ENCODE results near the gene NCOA5.

The NCOA5 gene

DNA sequence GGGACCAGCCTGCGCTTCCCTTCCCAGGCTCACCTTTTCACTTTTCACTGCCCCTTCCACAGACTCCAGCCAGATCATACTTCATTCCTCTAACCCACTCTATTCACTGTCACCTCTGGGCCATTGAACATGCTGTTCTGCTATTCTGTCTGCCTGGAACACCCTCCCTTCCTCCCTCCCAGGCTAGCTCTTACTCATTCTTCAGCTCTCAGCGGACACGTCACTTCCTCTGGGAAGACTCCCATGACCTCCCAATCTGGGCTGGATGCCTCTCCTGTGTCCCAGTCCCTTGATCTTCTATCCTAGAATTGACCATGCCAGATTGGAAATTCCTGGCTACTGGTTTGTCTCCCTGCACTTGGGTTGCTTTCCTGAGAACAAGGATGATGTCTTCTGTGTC, 55.7 kb downstream of the NCOA5 start:
- no peak for DNase-seq

DNA sequence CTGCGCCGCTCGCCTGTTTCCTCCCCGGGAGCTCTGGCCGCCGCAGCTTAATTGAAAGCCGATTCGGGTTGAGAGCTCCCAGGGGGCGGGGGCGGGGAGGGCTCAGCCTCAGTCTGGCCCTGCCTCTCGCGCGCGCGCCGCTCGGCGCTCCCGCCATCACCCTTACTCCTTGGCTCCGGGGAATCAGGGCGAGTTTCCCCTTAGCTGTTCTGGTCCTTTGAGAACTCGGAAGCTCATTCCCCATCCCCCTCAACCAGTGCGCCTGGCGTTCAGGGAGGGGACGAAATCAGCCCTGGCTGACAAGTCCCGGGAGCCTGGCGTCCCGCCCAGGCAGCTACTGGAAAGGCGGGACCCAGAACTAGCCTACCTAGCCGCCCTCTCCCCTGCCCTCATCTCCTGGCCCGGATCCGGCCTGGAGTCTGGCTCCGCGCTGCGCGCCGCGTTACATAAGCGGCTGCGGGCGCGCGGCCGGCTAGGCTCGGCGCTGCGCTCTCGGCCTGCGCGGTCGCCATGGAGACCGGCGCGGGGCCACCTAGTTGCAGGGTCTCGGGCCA, 58.0 kb downstream of the NCOA5 start:
- DNase-seq, result peak; percentile 91

DNA sequence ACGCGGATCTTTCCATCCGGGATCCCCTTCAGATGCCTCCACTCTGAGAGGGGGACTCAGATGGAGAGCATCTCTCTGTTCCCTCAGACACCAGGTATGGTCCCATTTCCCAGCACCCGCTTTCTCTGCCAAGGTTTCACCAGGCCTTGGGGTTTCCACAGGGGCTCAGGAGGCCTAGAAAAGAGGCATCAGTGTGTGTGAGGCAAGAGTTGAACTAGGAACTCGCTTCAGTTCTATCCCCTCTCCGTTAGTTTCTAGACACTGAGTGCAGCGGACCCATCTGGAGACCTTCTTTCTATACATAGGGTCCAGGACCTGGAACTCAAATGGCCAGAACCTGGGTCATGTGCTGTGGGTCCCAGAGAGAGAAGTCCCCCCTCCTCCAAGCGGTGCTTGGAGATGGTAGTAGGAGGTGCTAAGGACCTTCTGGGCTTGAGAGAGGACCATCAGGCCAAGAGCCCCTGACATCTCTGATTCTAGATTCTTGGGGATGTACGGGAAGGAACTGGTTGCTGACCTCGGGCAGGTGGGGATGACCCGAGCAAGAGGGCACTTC, 58.7 kb downstream of the NCOA5 start:
- DNase-seq, result no peak

DNA sequence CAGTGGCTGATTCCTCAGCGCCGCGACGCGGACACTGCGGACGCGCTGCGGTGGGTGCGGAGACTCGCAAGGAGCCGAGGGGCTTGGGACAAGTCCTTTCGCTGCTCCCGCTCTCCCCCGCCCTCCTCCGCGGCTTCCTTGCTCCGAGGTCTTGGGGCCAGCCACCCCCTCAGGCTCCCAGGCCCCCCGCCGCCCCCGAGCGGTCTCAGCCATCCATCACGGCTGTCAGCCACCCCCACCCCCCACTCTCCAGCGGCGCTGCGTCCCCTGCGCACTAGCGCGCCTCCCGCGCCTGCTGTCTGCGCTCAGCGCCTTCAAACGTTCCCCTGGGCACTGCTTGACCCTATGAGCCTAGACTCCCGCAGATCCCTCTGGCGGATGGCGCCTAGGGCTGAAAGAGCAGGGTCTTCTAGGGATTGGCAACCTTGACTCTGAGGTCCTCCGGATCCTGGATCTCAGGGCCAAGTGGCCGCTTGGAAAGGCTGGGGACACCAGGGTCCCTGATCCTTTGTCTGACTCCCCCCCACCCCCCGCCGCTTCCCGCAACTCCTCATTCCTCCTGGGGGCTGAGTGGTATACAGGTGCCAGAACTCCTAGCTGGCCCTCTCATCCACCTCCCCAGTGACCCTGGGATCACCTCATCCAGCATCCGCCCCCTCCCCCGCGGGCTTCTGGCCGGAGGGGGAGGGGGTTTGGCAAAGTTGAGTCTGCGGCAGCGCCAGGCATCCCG, 59.3 kb downstream of the NCOA5 start:
- no peak for DNase-seq

DNA sequence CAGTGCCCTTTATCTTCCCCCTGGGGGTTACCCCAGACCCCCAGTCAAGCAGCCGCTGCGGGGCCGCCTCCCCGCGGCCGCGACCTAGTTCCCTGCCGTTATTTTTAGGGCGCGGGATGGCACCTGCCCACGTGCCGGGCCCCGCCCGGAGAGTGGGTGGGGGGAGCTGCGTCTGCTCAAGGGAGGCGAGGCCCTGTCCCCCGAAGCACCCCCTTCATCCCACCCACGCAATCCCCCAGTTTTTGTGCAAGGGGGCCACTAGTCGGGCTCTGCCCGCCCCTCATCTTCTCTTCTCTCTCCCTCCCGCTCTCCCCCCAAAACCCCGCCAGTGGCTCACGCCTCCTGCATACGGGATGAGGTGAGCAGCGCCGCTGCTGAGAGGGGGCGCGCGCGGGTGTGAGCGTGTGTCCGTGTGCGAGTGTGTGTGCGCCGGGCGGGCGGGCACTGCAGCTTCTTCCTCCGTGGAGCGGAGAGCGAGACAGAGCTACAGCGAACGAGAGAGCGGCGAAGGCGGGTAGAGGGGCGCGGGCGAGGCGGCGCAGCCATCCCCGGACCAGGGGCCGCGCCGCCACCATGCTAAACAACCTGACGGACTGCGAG, 60.9 kb downstream of the NCOA5 start, which contains the start of gene SLC12A5:
TSS of gene SLC12A5 (plus strand) at position 444 of the 600 bp plus-strand sequence. CDS start at position 574, 130 bp downstream.
- DNase-seq, result no peak

DNA sequence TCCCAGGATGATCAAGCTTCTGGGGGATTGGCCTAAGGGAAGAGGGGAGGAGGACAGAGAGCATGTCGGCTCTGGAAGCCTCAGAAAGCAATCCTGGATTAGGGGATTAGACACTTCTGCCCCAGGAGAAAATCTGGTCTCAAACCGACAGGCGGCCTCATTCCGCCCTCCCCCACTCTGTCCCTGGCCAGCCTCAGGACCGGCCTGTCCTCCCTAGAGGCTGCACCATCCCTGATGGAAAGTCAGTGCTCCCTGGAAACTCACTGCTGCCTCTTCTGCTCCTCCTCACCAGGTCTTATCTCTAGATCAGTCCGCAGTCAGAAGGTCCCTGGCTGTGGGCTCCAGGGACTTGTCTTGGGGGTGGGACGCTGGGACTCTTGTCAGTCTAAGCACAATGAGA, 61.7 kb downstream of the NCOA5 start:
- DNase-seq, result no peak

DNA sequence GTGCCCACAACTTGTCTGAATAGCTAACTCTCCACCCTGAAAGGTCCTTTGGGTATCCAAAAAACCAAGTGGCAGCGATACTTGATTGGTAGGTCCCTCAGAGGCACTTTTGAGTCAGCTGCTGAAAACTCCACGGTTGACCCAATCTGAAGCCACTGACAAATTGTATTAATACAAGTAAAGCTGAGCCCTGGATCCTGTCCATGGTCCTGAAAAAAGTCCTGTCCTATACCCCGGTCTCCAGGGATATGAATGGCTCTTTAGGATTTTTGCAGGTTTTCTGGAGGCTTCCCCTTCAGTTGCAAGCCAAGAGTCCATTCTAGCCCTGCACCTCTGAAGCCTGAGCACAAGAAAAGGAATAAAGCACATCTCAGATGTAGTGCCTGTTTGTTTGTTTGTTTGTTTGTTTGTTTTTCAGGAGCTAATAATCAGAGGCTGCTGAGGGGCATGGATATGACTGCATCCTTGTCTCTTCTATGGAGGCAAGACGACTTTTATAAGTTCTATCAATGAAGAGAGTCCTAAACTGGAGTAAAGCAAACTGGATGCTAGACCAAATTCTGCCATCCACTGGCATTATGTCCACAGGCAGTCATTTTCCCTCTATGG, 62.4 kb downstream of the NCOA5 start:
- DNase-seq, result no peak

DNA sequence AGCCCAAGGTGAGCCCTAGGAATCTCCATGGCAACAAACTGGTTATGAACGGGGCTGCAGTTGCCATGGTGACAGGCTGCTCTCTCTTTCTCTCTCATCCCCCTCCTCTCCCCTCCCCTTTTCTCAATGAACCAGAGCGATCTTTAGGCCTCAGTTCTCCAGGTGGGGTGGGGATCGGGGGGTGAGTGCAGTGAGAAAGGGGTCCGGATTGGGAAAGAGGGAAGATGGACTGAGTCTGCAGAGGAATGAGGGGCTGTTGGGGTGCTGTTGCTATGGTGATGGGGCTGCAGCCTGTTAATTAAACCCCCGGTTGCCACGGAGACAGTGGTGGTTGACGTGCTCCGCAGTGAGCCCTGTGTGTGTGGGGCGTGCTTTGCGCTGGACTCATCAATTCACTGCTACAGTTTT, 64.4 kb downstream of the NCOA5 start:
- peak; percentile 49 for DNase-seq

DNA sequence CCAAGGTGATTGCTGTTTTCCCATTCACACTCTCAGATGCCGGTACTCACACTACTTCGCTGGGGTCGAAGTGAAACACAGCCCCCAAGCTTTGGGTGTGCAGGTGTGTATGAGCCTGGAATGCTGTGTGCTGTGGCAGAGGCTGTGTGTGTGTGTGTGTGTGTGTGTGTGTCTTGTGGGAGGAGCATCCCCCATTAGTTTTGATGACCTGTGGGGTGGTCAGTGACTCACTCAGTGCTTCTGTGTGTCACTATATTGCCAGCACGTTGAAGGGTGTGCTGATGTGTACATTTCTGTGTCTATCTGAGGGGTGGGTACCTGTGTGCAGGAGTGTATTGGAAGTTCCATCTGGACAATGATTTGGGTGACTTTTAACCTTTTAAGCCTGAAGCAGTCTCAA, 65.8 kb downstream of the NCOA5 start:
- DNase-seq, result no peak

DNA sequence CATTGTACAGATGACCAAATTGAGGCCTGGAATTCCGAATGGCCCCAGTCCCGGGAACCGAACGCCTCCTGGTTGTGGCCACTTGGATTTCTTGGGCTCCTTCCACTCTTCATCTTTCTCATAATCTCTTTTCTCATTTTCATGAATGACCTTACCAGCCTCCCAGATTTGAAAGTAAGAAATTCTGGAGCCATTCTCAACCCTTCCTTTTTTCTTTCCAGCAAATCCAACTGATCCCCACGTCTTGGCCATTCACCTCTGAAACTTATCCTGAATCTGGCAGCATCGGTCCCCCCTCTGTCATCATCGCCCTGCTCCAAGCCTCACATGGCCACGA, 66.6 kb downstream of the NCOA5 start:
- no peak for DNase-seq

DNA sequence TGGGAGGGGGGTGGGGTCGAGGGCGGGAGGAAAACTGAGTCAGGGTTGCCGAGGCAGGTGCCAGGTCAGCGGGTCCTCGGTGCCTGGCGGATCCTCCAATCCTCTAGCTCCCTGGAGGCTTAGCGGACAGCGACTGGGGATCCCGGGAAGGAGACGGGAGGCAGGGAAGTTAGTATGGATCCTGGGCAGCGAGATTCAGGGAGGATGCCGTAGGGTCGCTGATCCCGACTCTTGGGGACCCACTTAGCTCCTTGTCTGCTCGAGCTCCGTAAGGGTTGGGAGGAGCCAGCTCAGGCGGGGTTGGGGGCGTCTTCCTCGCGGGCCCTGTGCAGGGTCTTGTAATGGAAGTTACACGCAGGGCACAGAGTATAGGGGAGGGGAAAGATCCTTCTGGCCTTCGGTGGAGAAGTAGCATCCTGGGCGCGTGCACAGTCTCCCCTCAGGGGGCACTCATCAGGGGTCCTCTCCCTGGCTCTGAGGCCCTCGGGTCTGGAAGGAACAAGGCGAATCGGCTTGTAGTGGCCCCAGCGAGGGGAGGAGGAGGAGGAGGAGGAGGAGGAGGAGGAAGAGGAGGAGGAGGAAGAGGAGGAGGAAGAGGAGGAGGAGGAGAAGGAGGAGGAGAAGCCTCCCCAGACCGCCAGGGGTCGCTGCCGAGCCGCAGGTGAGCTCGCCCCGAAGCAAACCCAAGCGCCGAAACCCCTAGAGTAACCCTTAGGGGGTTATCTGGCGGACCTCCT, 67.2 kb downstream of the NCOA5 start:
- no peak for DNase-seq

DNA sequence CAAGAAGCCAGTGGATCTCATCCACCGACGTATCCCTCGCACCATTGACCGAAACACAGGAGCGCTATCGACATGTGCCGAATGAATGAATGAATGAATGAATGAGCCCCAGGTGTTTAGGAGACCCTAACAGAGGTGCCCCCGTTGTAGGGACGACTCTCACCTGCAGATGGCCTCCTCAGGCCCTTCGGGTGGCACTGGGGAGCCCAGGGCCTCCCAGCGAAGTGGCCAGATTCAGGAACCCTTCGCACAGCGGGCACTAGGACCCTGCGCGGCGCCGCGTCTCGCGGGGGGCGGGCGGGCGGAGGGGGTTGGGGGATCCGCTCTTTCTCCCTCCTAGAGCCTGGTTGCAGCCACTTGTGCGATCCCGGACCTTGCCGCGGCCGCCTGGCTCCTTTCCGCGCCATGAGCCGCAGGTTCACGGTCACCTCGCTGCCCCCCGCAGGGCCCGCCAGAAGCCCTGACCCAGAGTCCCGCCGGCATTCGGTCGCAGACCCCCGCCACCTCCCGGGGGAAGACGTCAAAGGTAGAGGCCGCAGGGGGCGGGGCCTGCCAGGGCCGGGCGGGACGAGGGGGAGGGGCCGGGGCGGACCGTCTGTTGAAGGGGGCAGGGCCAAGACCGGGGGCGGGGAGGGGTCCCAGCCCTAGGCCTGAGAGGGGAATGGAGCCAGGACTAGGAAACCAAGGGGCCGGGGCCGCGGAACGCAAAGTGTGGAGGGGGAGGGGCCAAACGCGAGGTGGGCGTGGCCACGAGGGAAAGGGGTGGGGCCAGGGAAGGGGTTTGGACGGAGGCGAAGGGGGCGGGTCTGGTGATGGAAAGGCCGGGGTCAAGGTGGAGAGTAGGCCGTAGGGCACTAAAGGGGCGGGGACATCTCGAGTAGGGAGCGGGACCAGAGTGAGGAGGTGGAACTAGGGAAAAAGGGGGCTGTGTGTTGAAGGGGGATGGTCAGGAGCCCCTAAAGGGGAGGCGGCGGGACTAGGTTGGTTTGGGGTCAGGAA, 68.1 kb downstream of the NCOA5 start:
- peak; percentile 72 for DNase-seq

DNA sequence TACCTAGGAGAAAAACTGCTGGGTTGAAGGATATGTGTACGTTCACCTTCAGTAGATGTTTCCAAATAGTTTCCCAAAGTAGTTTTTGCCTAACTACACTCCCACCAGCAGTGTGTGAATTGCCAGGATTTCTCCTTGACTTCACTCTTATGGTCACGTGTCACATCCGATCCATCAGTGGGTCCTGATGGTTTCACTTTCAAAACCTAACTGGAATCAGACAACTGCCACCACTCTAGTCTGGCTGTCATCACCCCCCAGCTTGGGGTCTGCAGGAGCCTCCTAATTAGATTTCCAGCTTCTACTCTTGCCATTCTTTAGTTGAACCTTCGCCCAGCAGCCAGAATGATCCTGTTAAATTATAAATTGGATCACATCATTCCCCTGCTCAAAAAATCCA, 69.2 kb downstream of the NCOA5 start:
- no peak for DNase-seq

DNA sequence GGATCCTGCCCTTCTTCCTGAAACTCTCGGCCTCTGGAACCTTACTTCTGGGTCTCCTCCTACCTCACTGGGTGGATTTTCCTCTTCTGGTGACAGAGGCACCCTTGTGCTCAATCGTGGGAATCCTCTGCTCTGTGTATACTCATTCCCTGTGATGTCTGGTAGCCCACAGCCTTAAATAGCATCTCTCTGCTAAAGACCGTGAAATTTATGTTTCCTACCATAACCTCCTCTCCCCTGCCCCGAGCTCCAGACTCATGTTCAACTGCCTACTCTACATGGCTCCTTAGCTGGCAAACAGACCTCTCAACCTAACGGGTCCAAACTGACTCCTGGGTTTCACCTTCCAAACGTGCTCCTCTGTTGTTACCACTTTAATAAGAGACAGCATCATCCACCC, 71.2 kb downstream of the NCOA5 start:
- no peak for DNase-seq

DNA sequence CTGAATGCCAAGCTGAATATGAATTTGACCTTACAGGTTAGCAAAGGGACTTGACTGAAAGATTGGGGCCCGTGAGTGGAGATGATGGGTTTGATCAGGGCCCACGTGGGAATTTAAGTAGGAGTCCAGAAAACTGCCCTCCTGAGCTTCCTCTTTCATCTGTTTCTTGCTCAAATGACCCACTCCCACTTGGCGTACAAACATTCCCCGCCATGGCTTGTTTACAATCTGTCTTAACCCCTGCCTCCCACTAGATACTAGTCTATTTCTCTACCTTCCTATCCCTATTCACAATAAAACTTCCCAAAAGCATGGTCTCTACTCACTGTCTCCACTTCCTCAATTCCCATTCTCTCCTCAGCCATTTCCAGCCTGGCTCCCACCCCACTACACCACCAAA, 71.7 kb downstream of the NCOA5 start:
- no peak for DNase-seq

DNA sequence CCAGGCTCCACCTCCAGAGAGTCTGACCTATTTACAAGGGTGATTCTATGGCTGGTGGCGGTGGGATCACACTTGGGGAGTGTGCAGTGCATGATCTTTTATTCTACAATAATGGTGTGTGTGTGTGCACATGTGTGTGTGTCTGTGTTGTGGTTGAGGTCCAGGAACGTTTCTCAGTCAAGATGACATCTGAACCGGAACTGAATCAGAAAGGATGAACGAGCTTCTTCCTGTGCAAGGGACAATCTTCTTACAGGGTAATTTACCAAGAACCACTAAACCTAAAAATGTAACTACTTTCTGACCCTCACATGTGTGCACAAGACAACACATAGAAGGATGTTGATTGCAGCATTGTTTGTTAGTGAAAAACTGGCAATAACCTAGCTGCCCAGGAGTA, 72.5 kb downstream of the NCOA5 start:
- DNase-seq, result no peak

DNA sequence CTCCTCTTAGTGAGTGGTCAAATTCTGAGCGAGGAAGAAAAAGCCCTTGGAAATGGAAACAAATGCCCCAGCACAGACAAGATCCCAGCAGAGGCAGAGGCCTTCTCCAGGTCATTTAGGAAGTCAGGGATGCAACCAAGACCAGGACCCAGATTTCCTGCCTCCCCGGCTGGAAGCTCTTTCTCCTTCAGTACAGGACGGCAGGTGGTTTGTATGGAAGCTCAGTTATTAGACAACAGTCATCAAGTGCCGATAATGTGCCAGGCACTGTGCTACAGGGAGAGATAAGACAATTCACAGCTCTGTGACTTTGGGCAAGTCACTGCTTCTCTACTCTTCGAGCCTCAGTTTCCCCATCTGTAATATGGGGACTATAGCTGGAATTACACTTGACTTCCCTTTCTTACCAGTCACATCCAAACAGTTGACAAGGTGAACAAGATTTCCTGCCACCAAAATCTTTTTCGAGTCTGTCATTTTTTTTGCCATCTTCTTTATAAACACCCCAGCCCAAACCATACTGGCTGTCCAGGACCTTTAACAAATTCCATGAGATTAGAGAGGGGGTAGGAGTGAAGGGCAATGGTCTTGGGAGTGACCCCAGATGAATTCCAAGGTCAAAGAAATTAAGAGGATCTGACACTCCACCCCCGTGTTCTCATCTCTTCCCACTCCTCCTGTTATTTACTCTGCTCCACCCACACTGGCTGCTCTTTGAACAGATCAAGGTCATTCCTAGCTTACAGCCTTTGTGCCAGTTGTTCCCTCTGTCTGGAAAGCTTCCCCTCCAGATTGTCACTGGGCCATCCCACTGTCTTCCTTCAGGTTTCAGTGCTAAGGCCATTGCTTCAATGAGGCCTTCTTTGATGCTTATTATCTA, 75.0 kb downstream of the NCOA5 start:
- no peak for DNase-seq

DNA sequence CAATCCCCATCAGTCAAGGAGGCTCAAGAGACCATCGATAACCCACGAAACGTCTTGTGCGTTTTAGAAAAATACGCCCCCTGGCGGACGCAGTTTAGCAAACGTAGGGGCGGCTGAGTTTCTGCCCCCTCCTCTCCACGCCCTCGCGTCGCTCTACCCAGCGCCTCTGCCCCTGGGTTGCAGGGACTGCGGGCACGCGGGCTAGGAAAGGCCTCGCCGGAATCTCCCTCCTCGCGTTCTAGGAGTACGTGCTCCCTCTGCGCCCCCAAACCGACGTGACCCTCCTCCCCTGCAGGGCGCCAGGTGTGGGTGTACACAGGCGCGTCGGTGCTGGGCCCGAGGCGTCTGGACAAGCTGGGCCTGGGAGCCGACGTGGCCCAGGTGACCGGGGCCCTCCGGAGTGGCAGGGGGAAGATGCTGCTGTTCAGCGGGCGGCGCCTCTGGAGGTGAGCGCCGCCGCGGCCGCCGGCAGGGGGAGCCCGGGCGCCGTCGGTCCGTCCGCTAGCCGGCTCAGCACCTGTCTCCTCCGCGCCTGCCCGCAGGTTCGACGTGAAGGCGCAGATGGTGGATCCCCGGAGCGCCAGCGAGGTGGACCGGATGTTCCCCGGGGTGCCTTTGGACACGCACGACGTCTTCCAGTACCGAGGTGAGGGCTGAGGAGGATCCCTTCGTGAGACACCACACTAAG, 75.8 kb downstream of the NCOA5 start:
- DNase-seq, result no peak

DNA sequence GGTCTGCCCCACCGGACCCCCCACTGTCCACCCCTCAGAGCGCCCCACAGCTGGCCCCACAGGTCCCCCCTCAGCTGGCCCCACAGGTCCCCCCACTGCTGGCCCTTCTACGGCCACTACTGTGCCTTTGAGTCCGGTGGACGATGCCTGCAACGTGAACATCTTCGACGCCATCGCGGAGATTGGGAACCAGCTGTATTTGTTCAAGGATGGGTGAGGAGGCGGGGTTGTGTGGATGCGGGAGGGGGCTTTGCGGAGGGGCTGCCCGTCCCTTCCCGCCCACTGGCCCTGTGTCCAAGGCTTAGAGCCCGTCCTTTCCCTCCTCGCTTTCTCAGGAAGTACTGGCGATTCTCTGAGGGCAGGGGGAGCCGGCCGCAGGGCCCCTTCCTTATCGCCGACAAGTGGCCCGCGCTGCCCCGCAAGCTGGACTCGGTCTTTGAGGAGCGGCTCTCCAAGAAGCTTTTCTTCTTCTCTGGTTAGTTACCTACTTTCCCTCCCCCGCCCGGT, 76.4 kb downstream of the NCOA5 start:
- DNase-seq, result no peak

DNA sequence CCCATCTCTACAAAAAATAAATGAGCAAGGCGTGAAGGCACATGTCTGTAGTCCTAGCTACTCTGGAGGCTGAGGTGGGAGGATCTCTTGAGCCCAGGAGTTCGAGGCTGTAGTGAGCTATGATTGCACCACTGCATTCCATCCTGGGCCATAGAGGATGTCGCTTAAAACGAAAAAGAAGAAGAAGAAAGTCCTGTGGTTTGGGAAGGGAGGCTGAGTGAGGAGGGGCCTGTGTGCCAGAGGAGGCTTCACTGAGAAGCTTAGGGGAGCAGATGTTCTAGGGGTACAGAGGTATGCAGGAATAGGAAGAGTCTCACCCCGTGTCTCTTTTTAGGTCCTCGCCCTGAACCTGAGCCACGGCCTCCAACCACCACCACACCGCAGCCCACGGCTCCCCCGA, 76.8 kb downstream of the NCOA5 start:
- no peak for DNase-seq
